ENCODE results near the gene TXNDC17.
A peak's percentile ranks its signal among the peaks of the same experiment; 100 is the strongest.
"Not testable (repeated sequence)": the region's sequence is repeated elsewhere in the genome, so short reads cannot be mapped to it uniquely, and the experiment has no call there.

Gene TXNDC17

DNA sequence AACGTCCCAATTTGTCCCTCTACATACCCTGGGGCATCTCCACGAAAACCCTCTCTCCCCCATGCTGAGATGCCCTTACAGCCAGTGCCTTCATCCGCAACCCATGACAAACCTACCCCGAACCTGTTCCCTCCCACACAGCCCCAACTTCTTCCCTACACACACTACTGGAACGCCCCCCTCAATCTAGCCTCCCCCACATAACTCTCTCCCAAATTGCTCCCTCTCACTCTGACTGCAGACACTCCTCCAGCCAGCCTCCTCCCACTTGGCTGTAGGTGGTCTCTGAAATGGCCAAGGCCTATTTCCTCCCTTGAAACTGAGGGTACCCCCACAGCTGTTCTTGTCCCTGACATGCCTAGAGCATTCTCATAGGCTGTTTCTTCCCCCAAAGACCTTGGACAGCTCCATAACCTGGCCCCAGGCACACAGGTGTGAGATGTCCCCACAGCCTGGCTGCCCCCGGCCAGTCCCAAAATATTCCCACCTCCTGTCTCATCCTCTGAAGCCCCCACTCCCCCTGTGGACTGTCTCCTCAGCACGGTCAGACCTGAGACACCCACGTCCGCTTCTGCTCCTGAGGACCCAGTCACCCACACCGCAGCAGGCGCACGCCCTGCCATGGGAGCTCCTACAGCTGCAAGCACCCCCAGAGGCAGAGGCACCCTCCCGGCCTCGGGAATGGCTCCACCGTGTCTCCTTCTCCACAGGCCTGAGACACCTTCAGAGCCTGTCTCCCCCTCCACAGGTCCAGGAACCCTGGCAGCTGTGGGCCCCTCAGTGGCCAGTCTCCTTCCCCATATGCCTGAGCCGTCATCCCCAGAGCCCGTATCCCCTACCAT, 4.0 kb upstream of the TXNDC17 start:
- no peak for DNase-seq (ENCODE audit: low read depth in 2 of 2)

DNA sequence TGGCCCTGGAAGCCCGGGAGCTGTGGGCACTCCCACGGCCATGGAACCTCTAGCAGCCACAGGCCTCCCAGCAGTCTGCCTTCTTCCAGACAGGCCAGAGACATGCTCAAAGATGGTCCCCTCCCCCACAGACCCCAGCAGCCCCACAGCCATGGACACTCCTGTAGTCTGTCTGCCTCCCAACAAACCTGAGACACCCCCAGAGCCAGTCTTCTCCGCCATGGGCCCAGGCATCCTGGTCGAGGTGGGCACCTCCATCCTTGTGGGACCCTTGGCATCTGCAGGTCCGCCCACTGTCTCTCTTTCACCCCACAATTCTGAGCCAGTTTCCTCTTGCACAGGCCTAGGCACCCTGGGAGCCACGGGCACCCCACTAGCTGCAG, 3.4 kb upstream of the TXNDC17 start:
- no peak for DNase-seq (ENCODE audit: low read depth in 2 of 2)

DNA sequence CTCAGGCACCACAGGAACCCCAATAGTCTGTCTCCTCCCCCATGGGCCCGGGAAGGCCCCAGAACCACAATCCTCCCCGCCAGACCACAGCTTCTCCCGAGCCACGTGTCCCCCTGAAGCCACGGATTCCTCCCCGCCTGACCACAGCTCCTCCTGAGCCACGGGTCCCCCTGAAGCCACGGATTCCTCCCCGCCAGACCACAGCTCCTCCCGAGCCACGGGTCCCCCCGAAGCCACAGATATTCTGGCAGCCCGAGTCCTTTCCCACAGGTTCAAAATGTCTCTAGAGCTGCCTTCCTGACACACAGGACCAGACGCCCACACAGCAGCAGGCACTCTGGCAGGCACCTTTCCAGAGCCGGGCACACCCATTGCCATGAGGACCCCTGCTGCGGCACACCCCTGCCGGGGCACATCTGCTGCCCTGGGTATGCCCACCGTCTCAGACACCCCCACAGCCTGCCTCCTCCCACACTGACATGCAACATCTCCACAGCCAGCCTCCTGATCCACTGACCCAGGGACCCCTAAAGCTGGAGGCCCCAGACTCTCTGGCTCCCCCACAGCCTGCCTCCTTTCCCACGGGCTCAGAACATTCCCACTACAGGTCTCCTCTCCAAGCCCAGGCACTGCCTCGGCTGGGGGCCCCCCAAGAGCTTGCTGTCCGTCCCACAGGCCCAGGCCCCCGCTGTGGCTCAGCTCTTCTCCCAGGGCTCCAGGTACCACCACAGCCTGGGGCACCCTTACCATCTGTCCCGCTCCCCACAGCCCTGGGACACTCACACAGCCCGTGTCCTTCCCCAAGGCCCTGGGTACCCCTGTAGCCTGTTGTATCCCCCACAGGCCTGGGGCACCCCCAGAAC, 2.6 kb upstream of the TXNDC17 start:
- DNase-seq (ENCODE audit: low read depth in 2 of 2), result no peak

DNA sequence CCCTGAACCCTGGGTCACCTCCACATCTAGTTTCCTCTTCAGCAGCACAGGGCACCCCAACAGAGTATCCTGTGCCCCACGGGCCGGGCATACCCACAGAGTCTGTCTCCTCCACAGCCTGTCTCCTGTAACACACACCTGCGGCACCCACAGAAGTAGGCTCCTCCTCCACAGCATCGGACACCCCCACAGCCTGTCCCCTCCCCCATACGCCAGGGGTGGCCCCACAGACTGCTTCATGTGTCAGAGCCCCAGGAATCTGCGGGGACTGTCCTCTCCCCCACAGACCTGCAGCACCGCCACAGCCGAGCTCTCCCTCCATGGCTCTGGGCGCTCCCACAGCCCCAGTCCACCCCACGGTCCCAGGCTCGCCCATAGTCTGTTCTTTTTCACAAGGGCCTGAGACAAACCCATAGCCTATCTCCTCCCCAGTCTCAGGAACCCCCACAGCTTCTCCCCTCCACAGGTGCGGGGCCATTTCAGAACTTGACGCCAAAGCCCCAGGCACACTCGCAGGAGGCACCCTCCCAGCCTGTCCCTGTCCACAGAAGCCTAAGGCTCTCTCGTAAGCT, 1.8 kb upstream of the TXNDC17 start:
- DNase-seq (ENCODE audit: low read depth in 2 of 2), result no peak

DNA sequence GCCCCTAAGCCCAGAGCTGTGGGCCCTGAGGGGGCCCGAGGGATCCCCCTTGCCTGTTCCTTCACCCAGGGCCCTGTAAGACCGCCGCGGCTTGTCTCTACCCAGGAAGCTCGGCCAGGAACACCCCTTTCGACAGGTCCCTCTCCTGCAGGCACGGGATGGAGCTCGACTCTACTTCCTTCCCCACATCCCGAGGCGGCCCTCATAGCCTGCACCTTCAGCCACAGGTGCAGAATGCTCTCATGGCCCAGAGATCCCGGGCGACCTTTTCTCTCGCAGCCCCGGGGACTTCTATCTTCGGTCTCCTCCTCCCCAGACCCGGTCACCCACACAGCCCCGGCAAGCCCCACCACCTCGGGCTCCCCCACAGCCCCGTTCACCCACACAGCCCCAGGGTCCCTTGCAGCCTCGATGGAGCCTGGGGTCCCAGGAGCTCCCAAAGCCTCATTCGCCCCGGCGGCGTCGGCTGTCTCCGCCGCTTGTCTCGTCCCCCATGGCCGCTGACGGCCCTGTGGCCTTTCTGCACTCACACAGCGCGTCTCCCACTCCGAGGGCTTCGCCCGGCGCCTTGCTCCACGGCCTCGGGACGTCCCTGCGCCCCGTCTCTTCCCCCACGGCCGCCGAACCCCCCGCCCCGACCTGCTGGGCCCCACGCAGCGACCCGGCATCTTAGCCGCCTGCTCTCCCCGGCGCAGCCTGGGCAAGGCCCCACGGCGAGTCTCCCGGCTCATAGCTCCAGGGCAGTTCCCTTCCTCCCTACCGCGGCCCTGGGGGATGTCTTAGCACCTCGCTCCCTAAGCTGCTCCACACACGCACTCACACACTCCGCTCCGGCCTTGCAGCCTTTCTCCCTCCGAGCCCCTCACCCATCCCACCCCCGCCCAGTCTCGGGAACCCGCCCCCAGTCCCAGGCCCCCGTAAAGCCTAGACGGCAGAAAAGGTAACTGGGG, 999 bp upstream of the TXNDC17 start:
- no peak for DNase-seq (ENCODE audit: low read depth in 2 of 2)

DNA sequence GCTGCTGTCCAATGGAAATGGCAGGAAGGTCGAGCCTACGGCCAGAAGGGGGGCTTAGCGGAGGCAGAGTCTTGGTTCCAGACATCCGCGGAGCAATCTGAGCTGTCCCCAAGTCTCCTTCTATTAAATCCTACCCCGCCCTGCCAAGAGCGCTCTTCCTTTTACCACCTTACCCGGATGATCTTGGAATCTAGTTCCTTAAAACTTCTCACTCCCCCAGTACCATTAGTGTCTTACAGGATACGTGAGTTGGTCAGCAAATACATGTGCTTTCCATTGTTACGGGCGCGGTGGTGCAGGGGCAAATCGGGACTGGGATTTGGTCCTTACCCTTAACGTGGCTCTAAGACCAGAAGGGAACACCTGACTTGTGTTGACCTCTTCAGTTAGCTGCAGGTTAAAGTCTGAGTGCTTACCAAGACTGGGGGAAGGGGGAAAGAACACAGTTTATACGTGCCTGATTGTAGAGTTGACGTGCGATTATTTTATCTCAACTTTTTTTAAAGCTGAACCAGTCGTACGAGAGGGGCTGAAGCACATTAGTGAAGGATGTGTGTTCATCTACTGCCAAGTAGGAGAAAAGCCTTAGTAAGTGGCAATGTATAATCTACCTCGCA, 495 bp downstream of the TXNDC17 start:
- DNase-seq (ENCODE audit: low read depth in 2 of 2), result no peak

DNA sequence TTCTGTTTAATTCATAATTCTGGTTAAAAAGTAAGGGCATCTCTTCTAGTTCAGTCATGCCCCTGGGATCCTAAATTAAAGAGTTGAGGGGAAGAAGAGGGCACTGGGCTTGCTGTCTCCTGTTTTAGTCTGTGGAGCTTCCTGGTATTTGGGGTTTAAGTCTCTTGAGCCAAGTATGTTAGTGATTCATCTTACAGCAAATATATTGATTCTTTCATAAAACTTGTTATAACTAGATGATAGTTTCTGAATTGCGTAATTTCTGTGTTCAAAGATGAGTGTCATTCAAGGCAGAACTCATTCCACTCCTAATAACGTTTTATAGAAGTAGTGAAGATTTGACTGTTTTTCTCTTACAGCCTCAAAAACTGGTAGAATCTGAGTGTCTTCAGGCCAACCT, 1.7 kb downstream of the TXNDC17 start:
- no peak for DNase-seq (ENCODE audit: low read depth in 2 of 2)

DNA sequence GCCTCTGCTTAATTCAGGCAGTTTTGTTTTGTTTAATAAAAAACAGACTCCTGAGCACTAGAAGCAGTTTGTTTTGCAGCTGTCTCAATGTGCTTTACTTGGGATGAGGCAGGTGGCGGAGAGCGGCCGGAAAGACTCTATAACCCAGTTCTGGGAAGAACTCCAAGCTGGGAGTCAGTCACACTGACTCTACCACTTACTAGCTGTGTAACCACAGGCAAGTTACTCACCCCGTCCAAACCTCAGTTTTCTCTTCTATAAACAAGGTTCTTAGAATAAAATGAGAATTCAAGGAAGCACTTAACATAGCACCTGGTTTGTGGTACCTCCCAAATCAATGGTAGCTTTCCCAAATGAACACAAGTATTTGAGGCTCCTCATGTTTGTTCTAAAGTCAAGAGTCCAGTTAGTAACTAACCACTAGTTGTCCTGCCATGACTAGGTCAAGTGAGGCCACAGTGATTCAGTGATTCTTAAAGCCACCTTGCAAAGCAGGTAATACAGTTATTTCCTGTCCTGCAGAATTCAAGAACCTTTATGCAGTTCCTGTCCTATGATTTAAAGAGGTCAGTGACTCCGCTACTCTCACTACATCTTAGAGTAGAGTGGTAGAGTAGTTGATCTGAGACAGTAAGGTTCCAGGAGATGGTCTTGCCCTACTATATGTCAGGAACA, 2.7 kb downstream of the TXNDC17 start:
- no peak for DNase-seq (ENCODE audit: low read depth in 2 of 2)

DNA sequence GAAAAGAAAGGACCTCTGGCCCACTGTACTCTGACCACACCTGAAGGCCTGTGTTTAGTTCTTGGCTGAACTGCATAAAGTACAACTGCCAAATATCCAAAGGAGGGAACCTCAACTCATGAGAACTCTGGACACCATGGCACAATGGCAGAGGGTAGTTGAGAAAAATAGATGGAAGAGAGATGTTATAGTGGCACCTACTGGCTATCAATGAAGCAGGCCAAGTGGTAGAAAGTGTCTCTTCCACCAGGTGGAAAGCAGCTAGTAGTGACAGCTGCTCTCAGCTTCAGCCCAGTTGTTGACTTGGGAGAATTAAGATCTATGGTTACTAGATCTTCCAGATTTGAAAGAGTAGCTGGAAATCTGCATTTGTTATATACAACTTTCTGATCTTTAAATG, 7.3 kb downstream of the TXNDC17 start:
- DNase-seq (ENCODE audit: low read depth in 2 of 2), result no peak

DNA sequence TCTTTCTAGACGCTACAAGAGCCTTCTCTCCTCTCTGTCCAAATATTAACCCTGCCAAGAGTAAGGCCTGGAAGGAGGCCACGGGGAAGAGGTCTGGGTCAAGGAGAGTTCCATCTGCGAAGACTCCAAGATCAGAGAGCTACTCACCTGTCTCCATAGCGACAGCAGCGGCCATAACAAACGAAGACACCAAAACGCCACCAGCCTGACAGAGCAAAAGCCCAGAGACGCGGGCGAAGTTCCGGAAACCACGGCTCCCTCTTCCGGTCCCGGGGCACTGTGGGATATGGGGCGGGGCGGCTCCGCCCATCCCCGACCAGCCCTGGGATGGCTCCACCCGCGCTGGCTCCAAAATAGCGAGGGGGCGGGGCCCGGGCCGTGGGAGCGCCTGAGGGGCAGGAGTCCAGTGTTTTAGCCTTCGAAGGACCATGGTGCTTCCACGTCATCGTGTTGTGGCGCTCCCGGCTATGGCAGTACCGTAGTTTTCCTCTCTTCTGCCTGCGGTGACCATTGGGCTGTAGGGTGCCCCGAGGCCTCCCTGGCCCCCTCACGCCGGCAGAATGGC, 10.6 kb downstream of the TXNDC17 start, which contains the start of the genes C17orf100 and MED31:
TSS of gene C17orf100 (plus strand) at position 409 of the 565 bp plus-strand sequence. CDS start at position 561, 152 bp downstream.
TSS of gene MED31 (minus strand) at position 252 of the 565 bp plus-strand sequence. CDS start at position 175, 77 bp downstream.
- peak; percentile 87 for DNase-seq (ENCODE audit: low read depth in 2 of 2)

DNA sequence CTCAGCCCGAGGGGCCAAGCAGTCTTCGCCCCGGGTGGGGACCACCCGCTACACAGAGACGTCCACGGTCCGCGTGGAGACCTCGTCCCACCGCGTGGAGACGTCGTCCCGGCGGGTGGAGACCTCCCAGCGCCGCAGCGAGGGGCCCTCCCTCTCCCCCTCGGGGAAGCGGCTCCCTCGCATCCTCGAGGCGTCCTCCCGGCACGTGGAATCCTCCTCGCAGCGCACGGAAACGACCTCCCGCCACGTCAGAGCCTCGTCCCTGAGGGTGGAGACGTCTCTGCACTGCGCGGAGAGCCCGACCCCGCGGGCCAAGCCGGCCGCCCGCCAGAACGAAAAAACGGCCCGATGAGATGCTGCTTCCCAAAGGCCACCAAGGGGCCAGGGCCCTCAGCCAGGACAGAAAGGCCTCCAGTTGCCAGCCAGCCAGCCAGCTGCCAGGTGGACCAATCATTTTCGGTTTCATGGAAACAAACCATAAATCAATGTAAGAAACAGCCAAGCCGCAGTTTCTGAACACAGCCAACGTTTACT, 11.1 kb downstream of the TXNDC17 start:
- DNase-seq (ENCODE audit: low read depth in 2 of 2), result no peak

DNA sequence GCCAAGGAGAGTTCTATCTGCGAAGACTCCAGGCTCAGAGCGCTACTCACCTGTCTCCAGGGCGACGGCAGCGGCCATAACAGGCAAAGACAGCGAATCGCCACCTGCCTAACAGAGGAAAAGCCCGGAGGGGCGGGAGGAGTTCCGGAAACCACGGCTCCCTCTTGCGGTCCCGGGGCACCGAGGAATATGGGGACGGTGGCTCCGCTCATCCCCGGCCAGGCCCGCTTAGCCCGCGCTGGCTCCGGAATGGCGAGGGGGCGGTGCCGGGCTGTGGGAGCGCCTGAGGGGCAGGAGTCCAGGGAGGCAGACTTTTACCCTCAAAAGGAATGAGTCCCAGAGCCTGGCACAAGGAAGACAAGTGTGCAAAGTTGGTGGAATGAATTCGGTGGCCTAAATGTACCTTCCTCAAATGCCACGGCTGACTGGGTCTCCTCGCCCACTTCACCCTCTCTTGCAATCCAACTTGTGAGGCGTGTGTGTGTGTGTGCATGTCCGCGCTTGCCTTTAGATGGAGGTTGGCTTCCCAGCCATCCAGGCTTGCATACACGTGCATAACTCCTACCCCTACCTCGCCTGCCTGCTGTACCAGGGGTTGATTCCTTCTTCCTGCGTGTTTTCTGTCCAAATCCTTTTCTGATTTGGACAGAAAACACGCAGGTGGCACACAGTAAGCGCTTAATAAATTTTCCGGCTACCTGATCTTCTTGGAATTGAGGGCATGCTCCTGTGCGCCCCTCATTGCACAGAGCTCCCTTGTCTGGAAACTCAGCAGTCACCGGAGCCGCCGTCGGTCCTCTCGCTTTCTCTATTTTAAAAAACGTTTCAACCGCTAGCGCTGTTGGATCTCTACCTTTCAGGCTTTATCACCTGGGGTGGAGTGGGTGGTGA, 14.2 kb downstream of the TXNDC17 start:
- no peak for DNase-seq (ENCODE audit: low read depth in 2 of 2)

DNA sequence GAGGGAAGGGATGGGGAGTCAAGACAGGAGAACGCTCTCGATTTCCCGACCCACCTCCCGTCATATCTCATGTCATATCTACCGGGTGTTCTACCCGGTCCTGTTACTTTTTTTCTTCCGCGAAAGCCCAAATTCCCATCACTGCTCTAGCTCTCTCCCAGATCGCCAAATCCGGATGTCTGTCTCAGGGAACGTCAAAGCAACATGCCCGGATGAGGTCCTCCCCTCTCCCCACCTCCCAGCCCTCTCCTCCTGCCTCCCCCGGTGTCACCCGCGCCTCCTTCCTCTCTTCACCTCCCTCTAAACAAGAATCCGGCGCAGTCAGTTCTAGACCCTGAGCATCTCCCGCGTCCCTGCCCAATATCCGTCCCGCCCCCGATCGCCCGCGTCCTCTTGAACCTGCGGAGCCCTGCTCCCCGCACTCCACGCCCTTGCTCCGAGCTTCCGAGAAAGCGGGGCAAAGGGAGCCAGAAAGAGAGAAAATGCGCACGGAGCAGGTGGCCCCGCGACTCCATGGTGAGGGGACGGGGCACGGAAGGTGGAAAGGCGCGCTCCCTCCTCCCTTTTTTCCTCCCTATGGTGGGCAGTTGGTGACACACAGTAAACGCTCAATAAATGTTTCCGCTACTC, 15.0 kb downstream of the TXNDC17 start:
- DNase-seq (ENCODE audit: low read depth in 2 of 2), result not testable (repeated sequence)

DNA sequence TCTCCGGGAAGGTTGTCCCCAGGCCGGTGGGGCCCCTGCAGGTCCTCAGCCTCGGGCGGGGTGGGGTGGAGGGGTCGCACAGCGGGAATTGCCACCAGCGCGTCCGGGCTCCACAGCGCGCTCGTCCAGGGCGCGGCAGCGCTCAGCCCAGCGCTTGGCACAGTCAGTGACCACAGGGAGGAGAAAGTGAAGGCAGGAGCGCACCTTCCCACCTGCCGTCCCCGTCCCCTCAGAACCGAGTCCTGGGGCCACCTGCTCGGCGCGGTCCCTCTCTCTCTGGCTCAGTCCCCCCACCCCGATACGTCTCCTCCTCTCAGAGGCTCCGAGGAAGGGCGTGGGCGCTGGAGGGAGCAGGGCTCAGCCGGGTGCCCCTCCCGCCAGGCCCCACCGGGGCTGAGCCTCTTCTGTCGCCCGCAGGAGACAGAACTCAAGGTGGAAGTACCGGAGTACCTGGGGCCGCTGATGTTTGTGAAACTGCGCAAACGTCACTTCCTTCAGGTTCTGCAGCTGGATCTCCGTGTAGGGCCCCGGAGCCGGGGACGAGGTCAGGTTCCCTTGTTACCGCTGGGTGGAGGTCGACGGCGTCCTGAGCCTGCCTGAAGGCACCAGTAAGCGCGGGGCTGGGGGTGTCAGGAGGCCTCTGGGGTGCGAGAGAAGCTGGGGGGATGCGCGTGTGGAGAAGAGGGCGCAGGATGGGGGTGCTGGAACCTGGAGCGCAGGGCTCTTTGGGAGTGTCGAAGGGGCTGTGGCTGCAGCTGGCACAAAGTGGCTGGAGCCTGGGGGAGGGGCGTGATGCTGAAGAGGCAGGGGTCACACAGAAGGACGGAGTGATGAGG, 16.2 kb downstream of the TXNDC17 start:
- DNase-seq (ENCODE audit: low read depth in 2 of 2), result not testable (repeated sequence)

DNA sequence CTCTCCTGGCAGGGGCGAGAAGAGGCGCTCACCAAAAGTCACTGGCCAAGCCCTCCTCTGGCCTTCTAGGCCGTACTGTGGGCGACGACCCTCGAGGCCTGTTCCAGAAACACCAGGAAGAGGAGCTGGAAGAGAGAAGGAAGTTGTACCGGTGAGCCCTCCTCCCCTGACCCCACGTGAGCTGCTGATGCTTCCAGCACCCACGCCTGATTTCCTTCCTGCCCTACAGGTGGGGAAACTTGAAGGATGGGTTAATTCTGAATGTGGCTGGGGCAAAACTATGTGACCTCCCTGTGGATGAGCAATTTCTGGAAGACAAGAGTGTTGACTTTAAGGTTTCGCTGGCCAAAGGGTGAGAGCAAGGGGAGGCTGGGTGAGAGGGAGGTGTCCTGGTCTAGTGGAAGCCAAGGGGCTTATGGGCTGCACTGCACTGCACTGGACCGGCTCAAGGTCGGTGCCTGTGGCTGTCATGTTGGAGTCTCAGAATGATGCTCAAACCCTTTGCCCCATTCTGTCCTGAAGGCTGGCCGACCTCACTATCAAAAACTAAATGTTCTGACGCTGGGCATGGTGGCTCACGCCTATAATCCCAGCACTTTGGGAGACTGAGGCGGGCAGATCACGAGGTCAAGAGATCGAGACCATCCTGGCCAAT, 16.9 kb downstream of the TXNDC17 start:
- no peak for DNase-seq (ENCODE audit: low read depth in 2 of 2)

DNA sequence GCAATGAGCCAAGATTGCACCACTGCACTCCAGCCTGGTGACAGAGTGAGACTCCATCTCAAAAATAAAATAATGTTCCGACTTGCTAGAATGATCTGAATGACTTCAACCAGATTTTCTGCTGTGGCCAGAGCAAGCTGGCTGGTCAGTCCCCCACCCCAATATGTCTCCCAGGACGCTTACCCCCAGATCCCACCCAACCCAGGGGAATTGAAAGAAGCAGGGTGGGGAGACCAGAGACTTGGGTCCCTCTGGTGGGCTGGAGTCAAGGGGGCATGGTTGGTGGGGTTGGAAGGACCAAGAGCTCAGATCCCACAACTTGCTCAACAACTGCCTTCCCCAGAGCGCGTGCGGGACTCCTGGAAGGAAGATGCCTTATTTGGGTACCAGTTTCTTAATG, 17.6 kb downstream of the TXNDC17 start:
- DNase-seq (ENCODE audit: low read depth in 2 of 2), result not testable (repeated sequence)

DNA sequence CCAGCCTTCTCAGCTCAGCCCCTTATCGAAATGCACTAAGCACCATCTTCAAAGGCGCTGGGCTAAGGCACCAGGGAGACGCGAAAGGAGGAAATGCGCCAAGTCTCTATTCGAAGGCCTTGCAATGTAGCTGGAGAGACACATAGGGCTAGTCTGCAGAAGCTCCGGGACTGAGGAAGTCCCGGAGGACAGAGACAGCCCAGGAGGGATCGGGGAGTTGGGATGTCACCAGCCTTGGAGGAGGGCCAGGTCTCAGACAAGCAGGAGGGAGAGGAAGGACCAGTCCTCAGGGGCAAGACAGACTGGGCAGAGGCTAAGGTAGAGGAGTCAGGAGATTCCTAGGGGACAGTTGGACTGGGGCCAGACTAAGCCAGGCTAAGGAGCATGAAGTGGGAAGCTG, 19.2 kb downstream of the TXNDC17 start:
- DNase-seq (ENCODE audit: low read depth in 2 of 2), result no peak
